ENCODE data around the gene TIRAP.
"Not testable (repeated sequence)": the region's sequence is repeated elsewhere in the genome, so short reads cannot be mapped to it uniquely, and the experiment has no call there.

Gene TIRAP

DNA sequence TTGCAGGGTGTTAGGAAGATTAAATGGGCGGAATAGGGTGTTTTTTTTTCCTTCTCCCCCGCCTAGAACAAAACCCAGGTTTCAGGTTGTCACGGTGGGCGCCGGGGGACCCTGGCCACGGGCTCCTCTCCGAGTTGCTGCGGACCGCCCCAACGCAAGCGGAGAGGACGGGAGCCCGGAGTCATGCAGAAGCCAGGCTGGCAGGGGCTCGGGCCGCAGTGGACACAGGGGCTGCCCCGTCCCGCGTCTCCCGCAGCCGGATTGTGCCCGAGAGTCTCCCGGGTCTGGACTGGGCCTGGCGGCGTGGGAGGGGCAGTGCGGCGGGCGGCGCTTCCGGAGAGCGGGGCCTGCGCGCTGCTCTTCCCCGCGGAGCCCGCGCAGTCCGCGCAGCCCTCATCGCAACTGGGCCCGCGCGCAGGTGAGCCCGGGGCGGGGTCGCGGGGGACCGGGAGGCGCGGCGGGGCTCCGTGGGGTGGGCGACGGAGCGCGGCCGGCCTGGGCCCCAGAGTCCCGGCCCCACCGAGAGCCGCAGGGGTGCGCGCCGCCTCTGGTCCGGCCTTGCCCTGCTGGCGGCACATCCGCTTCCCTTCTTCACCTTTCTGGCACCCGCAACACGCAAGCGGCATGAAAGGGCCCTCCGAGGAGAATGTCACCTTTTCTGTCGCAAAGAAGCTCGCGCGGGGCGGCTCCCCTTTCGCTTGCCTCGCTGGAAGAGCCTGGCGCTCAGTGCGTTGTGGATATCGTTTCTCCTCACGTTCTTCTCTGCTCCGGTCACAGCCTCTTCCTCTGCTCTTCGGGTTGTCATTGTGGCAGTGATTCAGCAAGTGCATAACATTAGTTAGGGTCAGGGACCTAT, at the start of gene TIRAP:
Gene TIRAP (plus strand): TSS at position 358 of the 856 bp plus-strand sequence. CDS start 7,802 bp downstream, outside the sequence.
- peak; percentile 29 for DNase-seq (ENCODE audit: low read depth)

- DNase-seq (ENCODE audit: low read depth), result no peak
These were observed 49.5 kb upstream of the TIRAP start for GRCh38 chr11:126233391-126233790.

DNA sequence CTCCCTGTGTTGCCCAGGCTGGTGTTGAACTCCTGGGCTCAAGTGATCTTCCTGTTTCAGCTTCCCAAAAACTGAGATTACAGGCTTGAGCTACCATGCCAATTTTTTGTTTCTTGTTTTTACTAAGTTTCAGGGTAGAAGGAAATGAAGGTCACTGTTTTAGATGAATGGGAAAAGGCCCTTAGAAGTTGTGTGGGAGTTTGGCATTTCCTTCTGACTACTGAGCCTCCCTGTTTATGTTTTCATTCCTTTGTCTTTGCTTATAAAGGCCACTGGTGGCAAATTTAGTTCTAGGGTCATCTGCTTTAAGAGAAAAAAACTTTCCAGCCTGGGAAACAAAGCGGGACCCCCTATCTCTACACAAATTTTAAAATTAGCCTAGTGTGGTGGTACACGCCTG, 36.3 kb upstream of the TIRAP start:
- DNase-seq (ENCODE audit: low read depth), result no peak

DNA sequence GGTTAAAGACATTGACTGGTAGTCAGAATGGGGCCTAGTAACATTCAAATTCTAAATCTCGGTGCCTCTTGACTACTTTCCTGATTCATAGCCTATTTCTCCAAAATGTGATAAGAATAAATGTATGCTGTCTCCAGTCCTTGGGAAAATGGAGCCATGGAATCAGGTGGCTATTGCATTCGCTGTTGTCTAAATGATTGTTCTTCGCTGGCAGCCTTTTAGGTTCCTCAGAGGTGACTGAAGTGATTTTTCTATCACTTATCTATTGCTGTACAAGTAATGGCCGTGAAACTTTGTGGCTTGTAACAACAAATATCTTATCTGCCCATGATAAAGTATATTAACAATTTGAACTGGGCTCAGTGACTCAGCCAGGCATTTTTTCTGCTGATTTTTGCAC, 29.6 kb upstream of the TIRAP start:
- no peak for DNase-seq (ENCODE audit: low read depth)

GRCh38 chr11:126254819-126255218, 28.1 kb upstream of the TIRAP start:
- no peak for DNase-seq (ENCODE audit: low read depth)

DNA sequence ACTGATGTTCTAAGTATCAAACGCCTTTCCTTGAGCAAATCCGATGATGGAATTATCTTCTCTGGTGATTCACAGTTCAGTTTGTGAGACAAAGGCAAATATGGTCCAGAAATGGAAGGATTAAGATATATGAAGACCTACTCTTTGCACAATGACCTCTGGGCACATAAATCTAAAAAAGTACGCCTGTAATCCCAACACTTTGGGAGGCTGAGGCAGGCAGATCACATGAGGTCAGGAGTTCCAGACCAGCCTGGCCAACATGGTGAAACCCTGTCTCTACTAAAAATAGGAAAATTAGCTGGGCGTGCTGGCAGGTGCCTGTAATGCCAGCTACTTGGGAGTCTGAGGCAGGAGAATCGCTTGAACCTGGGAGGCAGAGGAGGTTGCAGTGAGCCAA, 27.4 kb upstream of the TIRAP start:
- DNase-seq (ENCODE audit: low read depth), result not testable (repeated sequence)

DNA sequence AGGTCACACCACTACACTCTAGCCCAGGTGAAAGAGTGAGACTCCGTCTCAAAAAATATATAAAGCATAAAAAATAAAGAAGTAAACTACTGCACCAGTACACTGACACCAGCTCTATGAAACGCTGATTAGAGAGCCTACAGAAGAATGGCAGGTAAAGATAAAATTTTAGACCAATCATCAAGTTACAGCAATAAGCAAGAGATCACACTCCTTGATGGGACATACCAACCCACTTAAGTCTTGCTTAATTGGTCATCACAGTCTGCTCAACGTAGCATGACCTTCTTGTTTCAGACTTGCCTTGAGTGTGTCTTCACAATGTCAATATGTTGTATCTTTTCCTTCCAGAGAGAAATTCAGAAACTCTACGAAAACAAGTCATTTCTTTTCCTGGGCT, 26.7 kb upstream of the TIRAP start:
- DNase-seq (ENCODE audit: low read depth), result no peak

- DNase-seq (ENCODE audit: low read depth), result no peak
These were observed 25.7 kb upstream of the TIRAP start for GRCh38 chr11:126257144-126257543.

GRCh38 chr11:126257764-126258163, 25.1 kb upstream of the TIRAP start:
- DNase-seq (ENCODE audit: low read depth), result no peak

DNA sequence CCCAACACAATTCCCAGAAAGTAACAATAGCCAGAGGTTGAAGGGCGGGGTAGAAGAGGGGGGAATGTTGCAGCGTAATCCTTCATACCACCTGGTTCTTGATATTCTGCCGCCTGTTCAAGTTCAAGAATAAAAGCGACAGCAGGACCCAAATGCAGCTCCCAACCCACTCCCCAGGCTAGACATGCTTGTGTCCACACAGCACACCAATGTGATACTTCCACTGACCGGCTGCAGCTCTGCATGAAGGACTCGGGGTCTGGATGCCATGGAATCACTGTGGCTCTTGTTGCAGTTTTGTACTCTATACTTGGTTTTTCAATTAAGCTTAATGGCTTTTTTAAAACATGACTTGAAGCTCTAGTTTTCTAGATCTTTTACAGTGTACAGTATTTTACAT, 20.7 kb upstream of the TIRAP start:
- no peak for DNase-seq (ENCODE audit: low read depth)

DNA sequence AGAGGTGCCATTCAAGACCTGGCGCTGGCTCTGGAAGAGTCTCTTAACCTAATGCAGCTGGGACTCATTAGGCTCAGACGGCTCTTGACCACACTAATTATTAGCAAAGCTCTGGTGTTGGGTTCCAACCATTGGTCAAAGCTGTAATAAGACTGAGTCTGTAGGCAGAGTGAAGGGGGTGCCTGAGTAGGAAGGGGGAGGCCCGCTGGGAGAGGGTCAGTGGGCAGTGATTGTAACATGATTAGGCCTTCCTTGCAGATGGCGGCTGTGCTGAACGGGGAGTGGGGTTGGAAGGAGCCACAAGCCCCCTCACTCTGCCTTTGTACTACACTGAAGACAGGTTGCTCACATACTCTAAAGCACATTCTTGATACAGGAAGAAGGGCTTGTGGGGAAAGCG, 19.4 kb upstream of the TIRAP start:
- no peak for DNase-seq (ENCODE audit: low read depth)

GRCh38 chr11:126265811-126266210, 17.1 kb upstream of the TIRAP start:
- DNase-seq (ENCODE audit: low read depth), result no peak

DNA sequence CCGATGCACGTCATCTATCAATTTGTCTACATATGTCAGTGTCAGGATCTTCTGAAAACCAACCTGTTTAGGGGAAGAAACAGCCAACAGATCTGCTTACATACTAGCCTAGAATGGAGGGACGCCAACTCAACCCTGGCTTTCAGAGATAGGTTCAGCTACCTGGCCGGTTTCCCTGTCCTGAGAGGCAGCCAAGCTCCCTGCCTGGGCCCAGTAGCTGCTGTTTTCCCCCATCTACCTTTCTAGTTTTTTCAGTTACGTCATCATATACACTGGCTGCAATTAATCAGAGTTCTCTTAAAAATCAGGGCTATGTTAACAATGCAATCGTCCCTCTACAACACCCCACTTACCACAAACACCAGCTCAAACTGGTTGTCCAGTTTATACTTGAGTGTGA, 15.2 kb upstream of the TIRAP start:
- no peak for DNase-seq (ENCODE audit: low read depth)

GRCh38 chr11:126268361-126268707, 14.6 kb upstream of the TIRAP start:
- no peak for DNase-seq (ENCODE audit: low read depth)

- DNase-seq (ENCODE audit: low read depth), result peak; percentile 100
These were observed 13.9 kb upstream of the TIRAP start, which contains the start of the genes FOXRED1 and SRPRA for GRCh38 chr11:126268708-126269579. Gene FOXRED1 (plus strand): TSS chr11:126269154. CDS start chr11:126269207, 53 bp downstream. Gene SRPRA (minus strand): TSS chr11:126268895. CDS start chr11:126268804, 91 bp downstream.

- DNase-seq (ENCODE audit: low read depth), result no peak
These were observed 5.6 kb upstream of the TIRAP start for GRCh38 chr11:126277322-126277721.

DNA sequence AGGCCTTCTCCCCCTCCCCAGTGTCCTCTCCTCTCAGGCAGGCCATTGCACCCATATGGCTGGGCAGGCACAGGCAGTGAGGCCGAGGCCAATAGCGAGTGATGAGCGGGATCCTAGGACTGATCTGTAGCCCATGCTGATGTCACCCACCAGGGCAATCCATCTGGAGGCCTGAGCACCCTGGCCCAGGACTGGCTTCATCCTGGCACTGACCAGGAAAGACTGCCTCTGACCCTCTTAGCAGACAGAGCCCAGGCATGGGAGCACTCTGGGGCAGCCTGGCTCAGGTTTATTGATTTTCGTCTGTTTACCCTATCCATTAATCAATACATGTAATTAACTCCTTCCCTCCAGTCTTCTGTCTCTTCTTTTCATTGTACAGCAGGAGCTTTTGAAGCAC, 5.1 kb upstream of the TIRAP start:
- DNase-seq (ENCODE audit: low read depth), result no peak

DNA sequence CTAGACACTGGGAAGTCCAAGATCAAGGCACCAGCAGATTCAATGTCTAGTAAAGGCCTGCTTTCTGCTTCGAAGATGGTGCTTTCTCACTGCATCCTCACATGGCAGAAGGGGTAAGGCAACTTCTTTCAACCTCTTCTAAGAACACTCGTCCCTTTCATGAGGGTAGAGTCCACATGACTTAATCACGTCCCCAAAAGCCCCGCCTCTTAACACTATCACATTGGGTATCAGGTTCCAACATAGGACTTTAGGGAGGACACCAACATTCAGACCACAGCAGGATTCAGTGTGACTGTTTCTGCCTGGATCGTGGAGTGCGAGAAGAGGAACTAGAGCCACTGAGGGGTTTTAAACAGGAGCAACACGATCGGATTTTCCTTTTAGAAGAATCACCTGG, 3.7 kb upstream of the TIRAP start:
- DNase-seq (ENCODE audit: low read depth), result no peak

DNA sequence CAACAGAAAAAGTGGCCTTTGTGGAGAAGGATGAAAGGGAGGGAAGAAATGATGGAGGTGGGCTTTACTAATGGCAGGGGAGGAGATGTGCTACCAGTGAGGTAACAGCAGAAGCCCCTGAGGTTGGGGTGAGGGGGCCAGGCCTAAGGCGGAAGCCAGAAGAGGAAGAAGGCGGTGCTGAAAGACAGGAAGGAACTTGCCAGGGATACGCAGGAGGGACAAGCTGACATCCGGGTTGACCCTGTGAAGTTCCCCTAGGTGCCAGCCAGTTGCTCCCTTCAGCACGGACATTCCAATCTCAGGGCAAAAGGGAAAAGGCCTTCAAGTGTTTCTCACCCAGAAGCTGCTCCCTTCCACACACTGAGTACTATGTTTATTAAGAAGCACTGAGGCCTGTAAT, 2.3 kb upstream of the TIRAP start:
- no peak for DNase-seq (ENCODE audit: low read depth)

DNA sequence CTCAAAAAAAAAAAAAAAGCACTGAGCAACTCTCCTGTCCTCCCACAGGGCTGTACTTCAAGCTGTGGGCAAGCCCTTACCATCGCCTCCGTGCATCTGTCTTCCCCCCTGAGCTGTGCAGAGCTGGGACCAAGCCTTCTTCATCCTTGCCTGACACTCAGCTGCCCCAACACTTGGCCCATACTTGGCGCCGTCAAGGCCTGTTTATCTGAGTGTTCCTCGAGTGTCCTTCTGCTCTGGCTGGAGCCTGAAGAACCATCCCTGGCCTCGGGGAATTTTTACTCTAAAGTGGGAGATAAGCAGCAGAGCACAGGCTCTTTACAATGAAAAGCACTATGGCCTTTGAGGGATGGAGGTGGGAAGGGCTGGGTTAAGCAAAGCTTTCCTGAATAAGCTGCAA, 1.6 kb upstream of the TIRAP start:
- no peak for DNase-seq (ENCODE audit: low read depth)

- no peak for DNase-seq (ENCODE audit: low read depth)
These were observed 1.2 kb upstream of the TIRAP start for GRCh38 chr11:126281666-126282175.

DNA sequence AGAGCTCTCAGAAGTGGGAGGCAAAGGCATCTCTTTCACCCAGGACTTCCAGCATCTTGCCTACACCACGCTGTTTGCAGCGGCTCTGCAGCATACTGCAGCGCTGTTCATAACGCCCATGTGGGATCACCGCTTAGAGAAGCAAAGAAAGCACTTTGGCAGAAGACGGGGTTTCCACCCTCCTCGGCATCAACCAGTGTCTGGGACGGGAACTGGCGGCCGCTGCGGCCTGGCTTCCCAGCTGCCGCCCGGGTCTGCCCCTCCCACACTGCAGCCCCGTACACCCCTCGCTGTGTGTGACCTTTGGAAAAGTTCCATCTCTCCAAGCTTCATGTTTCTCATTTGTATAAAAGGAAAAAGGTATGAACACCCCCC, 545 bp upstream of the TIRAP start:
- DNase-seq (ENCODE audit: low read depth), result peak; percentile 8

DNA sequence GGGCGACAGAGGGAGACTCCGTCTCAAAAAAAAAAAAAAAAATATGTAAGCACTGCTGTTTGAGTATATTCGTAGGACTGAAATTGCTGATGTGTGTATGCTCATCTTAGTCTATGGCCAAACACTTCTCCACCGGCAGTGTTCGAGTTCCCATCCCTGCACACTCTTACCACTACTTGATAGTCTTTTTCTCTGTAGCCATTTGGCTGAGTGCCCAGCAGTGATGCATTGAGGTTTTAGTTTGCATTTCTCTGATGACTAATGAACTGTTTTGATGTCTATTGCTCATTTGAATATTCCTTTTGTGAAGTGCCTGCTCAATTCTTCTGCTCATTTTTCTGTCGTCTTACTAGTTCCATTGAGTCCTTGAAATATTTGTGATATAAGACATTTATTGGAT, 1.9 kb downstream of the TIRAP start:
- DNase-seq (ENCODE audit: low read depth), result peak; percentile 66

Data from stimulated activated CD8-positive, alpha-beta memory T cell treated with anti-CD3 and anti-CD28 coated beads, Interleukin-12 subunit alpha, Interleukin-12 subunit beta, amount 100 ng/mL, for 4 hours (primary cell).